Kidney (tissue), 14 donors: Measurements from ENCODE around the gene PAM16. TPM values are rescaled to one million over a fixed set of nuclear protein-coding genes. Genes with fewer than 3 reads are reported as not detected.

Experiments
- DNase-seq, 5 donors: peaks; one replicate each; pipeline ENCODE4 v3.0.0-alpha.2; 2013 to 2020
- FAIRE-seq: peaks from 2 replicates; lab custom pipeline; 2012; peaks lifted over from hg19 to GRCh38; lab: Jason Lieb, UNC
- H3K27ac ChIP-seq, 2 donors: one replicate each; pipeline ENCODE4 v1.7.0; 2013; ENCODE audit warnings: low read depth in 2 of 2, low read length in 2 of 2, inconsistent platforms in 1 of 2
- H3K27me3 ChIP-seq: one replicate; pipeline ENCODE4 v1.7.1; 2013; ENCODE audit warnings: low read length, inconsistent platforms; ENCODE audit not compliant: control insufficient read depth, insufficient read depth
- H3K36me3 ChIP-seq, 3 donors: one replicate each; pipeline versions ENCODE4 v1.7.0 to v1.7.1; 2013; ENCODE audit warnings: low read length in 3 of 3, control low read depth in 1 of 3, inconsistent platforms in 1 of 3; ENCODE audit not compliant: insufficient read depth in 3 of 3, control insufficient read depth in 2 of 3
- H3K4me1 ChIP-seq, 3 donors: one replicate each; pipeline versions ENCODE4 v1.7.0 to v1.7.1; 2013; ENCODE audit warnings: low read length in 3 of 3, inconsistent platforms in 1 of 3, low read depth in 1 of 3; ENCODE audit not compliant: control insufficient read depth in 2 of 3, insufficient read depth in 2 of 3
- H3K4me3 ChIP-seq, 3 donors: one replicate each; pipeline versions ENCODE4 v1.7.0 to v1.8.1; 2013; ENCODE audit warnings: low read length in 3 of 3, control low read depth in 1 of 3, inconsistent platforms in 1 of 3
- H3K9ac ChIP-seq, 3 donors: one replicate each; pipeline versions ENCODE4 v1.7.0 to v1.7.1; 2013; ENCODE audit warnings: low read length in 3 of 3, control low read depth in 1 of 3, inconsistent platforms in 1 of 3
- H3K9me3 ChIP-seq, 3 donors: one replicate each; pipeline versions ENCODE4 v1.7.0 to v1.7.1; 2013; ENCODE audit warnings: low read length in 3 of 3, control low read depth in 1 of 3, inconsistent platforms in 1 of 3; ENCODE audit not compliant: control insufficient read depth in 2 of 3, insufficient read depth in 1 of 3
- intact Hi-C: fragments of 100-400 bp; cut with DNase I; formaldehyde crosslinking; loops from one replicate; pipeline ENCODE4 v1.11.1; 2022
- polyA plus RNA-seq: library from polyadenylated mRNA; stranded (reverse); fragments of 350-450 nt; fragmentation: Illumina TruSeq; extraction: RNeasy Lipid Tissue Mini Kit (QIAGEN cat#74804); gene quantifications from one replicate; pipeline ENCODE4 v1.2.3, GENCODE V29; 2014; ENCODE audit warnings: low read depth, low replicate concordance; ENCODE audit not compliant: insufficient read depth
- total RNA-seq: library from RNA; stranded (reverse); fragmentation: NEBNext Ultra II Directional; extraction: Animal tissue kit (Norgen Biotek cat#: 25700); gene quantifications from one replicate; pipeline ENCODE4 v1.2.1, GENCODE V29; 2021
- TF ChIP-seq, protein P1 (sequence below): IDR thresholded peaks from 3 replicates; pipeline ENCODE4 v1.5.1; 2012; ENCODE audit warnings: mild to moderate bottlenecking, moderate library complexity, borderline replicate concordance; ENCODE audit not compliant: insufficient read depth; ENCODE audit errors: extremely low read depth
- donor health status: control.
- donor health status: control.
- donor health status: control.
- donor health status: control.
- donor health status: control.
- donor health status: DM: yes; HTN: yes; CAD: no.
- donor health status: Normal renal cell carcinoma (clear cell type).

The PAM16 gene
- total and polyA plus RNA-seq, 2 donors from 2014 or later = 29.4 to 61.1 TPM

DNA sequence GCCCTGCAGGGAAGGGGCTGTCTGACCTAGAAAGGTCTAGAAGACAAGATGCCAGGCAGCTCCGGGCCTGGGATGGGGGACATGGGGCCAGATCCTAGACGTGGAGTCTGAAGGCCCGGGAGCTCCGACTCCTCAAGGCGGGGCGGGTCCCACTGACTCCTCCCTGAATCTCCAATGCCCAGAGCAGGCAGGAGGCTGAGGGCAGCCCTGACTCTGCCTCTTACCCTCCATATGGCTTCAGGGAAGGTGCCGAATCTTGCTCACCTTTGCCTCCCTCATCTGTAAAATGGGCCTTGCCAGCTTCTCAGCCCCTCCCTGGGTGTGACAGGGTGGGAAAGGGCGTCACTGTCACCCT lies 35.3 kb upstream of the PAM16 start:
- FAIRE-seq (no peak), DNase-seq (peak in 2 of 5 donors; percentile 56 to 81)
- intact Hi-C loops = no loop called here
- TF ChIP-seq, protein P1, sequence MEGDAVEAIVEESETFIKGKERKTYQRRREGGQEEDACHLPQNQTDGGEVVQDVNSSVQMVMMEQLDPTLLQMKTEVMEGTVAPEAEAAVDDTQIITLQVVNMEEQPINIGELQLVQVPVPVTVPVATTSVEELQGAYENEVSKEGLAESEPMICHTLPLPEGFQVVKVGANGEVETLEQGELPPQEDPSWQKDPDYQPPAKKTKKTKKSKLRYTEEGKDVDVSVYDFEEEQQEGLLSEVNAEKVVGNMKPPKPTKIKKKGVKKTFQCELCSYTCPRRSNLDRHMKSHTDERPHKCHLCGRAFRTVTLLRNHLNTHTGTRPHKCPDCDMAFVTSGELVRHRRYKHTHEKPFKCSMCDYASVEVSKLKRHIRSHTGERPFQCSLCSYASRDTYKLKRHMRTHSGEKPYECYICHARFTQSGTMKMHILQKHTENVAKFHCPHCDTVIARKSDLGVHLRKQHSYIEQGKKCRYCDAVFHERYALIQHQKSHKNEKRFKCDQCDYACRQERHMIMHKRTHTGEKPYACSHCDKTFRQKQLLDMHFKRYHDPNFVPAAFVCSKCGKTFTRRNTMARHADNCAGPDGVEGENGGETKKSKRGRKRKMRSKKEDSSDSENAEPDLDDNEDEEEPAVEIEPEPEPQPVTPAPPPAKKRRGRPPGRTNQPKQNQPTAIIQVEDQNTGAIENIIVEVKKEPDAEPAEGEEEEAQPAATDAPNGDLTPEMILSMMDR = no peak
- H3K4me3 ChIP-seq = no peak overlapping the region
- peaks cover 0 to 36% (median 0%) of the 10 kb centered on the region in 3 donors for H3K4me1 ChIP-seq
- H3K9ac ChIP-seq = peak overlapping the region in 1 of 3 donors; percentile 0
- no peaks in the 10 kb centered on the region for H3K9me3 ChIP-seq
- H3K27me3 ChIP-seq = no peaks in the 10 kb centered on the region
- peaks cover 0 to 4% (median 2%) of the 10 kb centered on the region in 3 donors for H3K36me3 ChIP-seq
- H3K27ac ChIP-seq = peak overlapping the region; percentile 23 to 57

DNA sequence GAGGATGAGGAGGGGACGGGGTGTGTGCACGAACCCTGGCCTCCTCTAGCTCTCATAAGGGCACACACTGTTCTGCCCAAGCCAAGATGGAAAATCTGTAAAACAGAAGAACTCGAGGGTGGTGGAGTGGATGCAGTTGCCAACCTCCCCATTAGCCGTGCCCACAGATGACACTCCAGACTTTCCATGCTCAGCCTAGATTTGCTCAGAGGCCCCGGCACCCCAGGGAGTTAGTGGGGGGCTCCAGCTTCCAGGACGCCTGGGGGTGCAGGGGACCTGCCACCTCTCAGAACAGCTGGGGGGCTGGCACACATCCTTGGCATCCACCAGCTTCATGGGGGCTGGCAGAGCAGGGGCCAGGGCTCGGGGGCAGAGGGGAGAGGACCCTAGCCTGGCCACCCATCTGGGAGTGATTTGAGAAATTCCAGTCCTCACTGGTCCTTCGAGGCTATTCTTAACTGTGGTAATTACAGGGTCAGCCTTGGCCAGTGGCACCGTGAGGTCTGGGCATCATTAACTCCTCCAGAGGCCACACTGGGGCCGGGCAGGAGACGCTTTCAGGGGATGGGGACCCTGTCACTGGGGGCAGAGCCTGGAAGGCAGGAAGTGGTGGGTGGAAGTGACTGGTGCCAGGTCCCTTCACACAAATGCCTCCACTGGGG lies 34.8 kb upstream of the PAM16 start:
- H3K27me3 ChIP-seq = no peaks in the 10 kb centered on the region
- H3K36me3 ChIP-seq = peaks cover 0 to 4% (median 2%) of the 10 kb centered on the region in 3 donors
- intact Hi-C loops = no loop called here
- no peak overlapping the region for H3K4me3 ChIP-seq
- TF ChIP-seq, protein P1 = no peak
- peaks cover 0 to 41% (median under 1%) of the 10 kb centered on the region in 3 donors for H3K4me1 ChIP-seq
- H3K9ac ChIP-seq = peak overlapping the region in 1 of 3 donors; percentile 19
- peak overlapping the region; percentile 41 to 57 for H3K27ac ChIP-seq
- peak in 1 of 5 donors; percentile 55 for DNase-seq
- no peaks in the 10 kb centered on the region for H3K9me3 ChIP-seq
- no peak for FAIRE-seq

DNA sequence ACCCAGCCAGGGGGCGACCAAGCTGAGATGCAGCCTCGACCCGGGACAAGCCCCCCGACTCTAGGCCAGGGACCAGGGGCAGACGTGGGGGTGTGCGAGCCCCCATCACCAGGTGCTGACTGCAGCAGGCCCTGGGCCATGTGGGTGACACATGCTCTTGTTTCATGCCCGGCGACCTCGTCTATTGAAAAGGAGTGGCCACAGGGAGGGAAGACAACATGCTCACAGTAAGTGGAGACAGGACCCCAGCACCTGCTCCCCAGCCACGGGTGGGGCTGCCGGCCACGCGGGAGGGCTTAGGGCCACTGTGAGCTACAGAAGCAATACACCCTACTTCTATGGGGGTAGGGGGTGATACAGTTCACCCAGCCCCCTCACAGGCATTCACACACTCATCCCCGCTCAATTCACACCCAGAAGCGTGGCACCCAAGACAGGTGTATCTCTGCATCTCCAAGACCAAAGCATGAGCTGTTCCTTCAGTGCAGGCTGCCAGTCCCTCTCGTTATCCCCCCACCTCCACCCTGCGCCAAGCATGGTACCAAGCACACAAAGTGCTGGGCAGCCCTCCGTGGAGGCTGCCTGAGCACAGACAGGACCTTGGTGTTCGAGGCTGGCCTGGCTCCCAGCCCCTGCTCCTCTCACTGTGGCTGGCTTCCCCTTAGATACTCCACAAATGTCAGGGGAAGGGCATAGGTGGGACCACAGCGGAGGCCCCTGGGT lies 34.1 kb upstream of the PAM16 start:
- Histone ChIP-seq H3K9ac (peak overlapping the region in 1 of 3 donors; percentile 19), H3K4me3 (no peak overlapping the region), H3K4me1 (peaks cover 2 to 47% (median 7%) of the 10 kb centered on the region in 3 donors), H3K36me3 (peaks cover 0 to 4% (median 2%) of the 10 kb centered on the region in 3 donors), H3K27me3 (no peaks in the 10 kb centered on the region), H3K9me3 (no peaks in the 10 kb centered on the region), H3K27ac (peak overlapping the region in 1 of 2 donors; percentile 41)
- TF ChIP-seq, protein P1 = no peak
- DNase-seq = no peak
- no peak for FAIRE-seq
- intact Hi-C loops = no loop called here
